ENCODE measurements around the gene UQCRQ. TPM values are rescaled to one million over a fixed set of nuclear protein-coding genes. Genes with fewer than 3 reads are reported as not detected.
A peak's percentile ranks its signal among the peaks of the same experiment; 100 is the strongest.

Gene UQCRQ
- total and polyA plus RNA-seq, 9 of the 15 experiments (the other 6 are each of a cell fraction or from before 2014, with no cell fraction given): 235 to 2,421 (median 883) TPM

- H2AFZ ChIP-seq (ENCODE audit: low read depth, low read length): no peak overlapping the region
- FAIRE-seq (no peak), ATAC-seq (no peak), DNase-seq (ENCODE audit: extremely low read depth in 1 of 4, low spot score in 3 of 4) (no peak)
- no peak overlapping the region for H3K4me2 ChIP-seq (ENCODE audit: insufficient read depth, low read length)
- no TSS peak for BruUV-seq (replicated peaks)
- in situ Hi-C loops (cut with MboI) (no loop called here), intact Hi-C loops (cut with micrococcal nuclease) (no loop called here)
- peaks cover 44% of the 10 kb centered on the region for H3K36me3 ChIP-seq (ENCODE audit: control insufficient read depth, insufficient read depth, low read length)
- no peak overlapping the region for H3K27ac ChIP-seq (ENCODE audit: extremely low read depth, low read depth, low read length)
- WGBS (ENCODE audit: insufficient coverage, low coverage, missing lambda C conversion rate): 75% methylated on average over 2 of the region's 2 CpGs
- H3K27me3 ChIP-seq (ENCODE audit: control insufficient read depth in 2 of 2, insufficient read depth in 2 of 2, low read length in 2 of 2): no peaks in the 10 kb centered on the region
- H3K4me1 ChIP-seq (replicated peaks in 1 of 2; ENCODE audit: control insufficient read depth in 2 of 2, insufficient read depth in 2 of 2, low read length in 2 of 2): peaks cover 0 to 10% of the 10 kb centered on the region in 2 experiments; a peak in 2 of 5 replicates
- no peak overlapping the region for H3K4me3 ChIP-seq
- H4K20me1 ChIP-seq (replicated peaks; ENCODE audit: control insufficient read depth, insufficient read depth, low read length): no peaks in the 10 kb centered on the region
- ChIA-PET POLR2A (interaction anchor here (0.7 kb wide), 1 partner anchor 51 kb away, joined by 3 read pairs; no protein-coding TSS in a partner anchor), CTCF (ENCODE audit: low intra/inter-chr PET ratio) (no interaction called here)
- H3K9ac ChIP-seq (ENCODE audit: insufficient read depth in 1 of 2, low read depth in 2 of 2, low read length in 2 of 2): no peak overlapping the region
- H3K9me1 ChIP-seq (ENCODE audit: control insufficient read depth, insufficient read depth, low read length): no peaks in the 10 kb centered on the region
- no peaks in the 10 kb centered on the region for H3K9me3 ChIP-seq (replicated peaks; ENCODE audit: control insufficient read depth, insufficient read depth, low read depth, low read length)
- peaks cover 11% of the 10 kb centered on the region; the same call in 2 of the 3 replicates for H3K79me2 ChIP-seq (ENCODE audit: control insufficient read depth, insufficient read depth, low read length)
- TF ChIP-seq PRDM10 (IDR thresholded peaks at IDR 0.05; ENCODE audit: partially characterized antibody) (peak; percentile 16), PBX2 (CRISPR knock-in tag; IDR thresholded peaks at IDR 0.05; ENCODE audit: low read depth) (no peak), PBX2 (tag; conservative IDR thresholded peaks at IDR 0.05; ENCODE audit: low read depth) (peak; percentile 37; the same call in 1 of the 2 replicates), RBFOX2 (IDR thresholded peaks at IDR 0.05; ENCODE audit: low read depth, low read length) (no peak), MAX (CRISPR knock-in tag; IDR thresholded peaks at IDR 0.05) (no peak), MEIS2 (IDR thresholded peaks at IDR 0.05; ENCODE audit: partially characterized antibody) (peak; percentile 20), FOXA3 (CRISPR knock-in tag; conservative IDR thresholded peaks at IDR 0.05 in 1 of 2, IDR thresholded peaks at IDR 0.05 in 1 of 2) (0 out of 4 replicates have a peak, but pooled peaks of 1 of the 2 experiments have one; percentile 13), AFF4 (CRISPR knock-in tag; IDR thresholded peaks at IDR 0.05) (no peak), FOXJ2 (tag; IDR thresholded peaks at IDR 0.05) (0 out of 2 replicates have a peak, but pooled peaks have one; percentile 35)
These were observed 39.5 kb downstream of the UQCRQ start for GRCh38 chr5:132905938-132906337.
